ACC112 (cell line): ENCODE results near the gene MAN1B1.

Experiments used
- H2AFZ ChIP-seq: fragments of 200-600 bp; sonication (generic); one replicate; pipeline ENCODE4 v1.6.0; 2017; ENCODE audit warnings: antibody characterized with exemption, low read length; ENCODE audit not compliant: unreplicated experiment
- H3K27ac ChIP-seq: fragments of 200-600 bp; sonication (generic); 2 replicates; pipeline ENCODE4 v1.5.1; 2014; ENCODE audit warnings: low read depth, mild to moderate bottlenecking, antibody characterized with exemption, low read length, moderate library complexity
- H3K27me3 ChIP-seq: fragments of 200-600 bp; sonication (generic); 2 replicates; pipeline ENCODE4 v1.6.1; 2014; ENCODE audit warnings: mild to moderate bottlenecking, antibody characterized with exemption, low read length, moderate library complexity, mixed read lengths; ENCODE audit not compliant: insufficient read depth
- H3K36me3 ChIP-seq: fragments of 200-600 bp; sonication (generic); 2 replicates; pipeline ENCODE4 v1.6.1; 2016; ENCODE audit warnings: mild to moderate bottlenecking, antibody characterized with exemption, low read length, moderate library complexity, mixed read lengths; ENCODE audit not compliant: insufficient read depth
- H3K4me1 ChIP-seq: fragments of 200-600 bp; sonication (generic); one replicate; pipeline ENCODE4 v1.6.1; 2016; ENCODE audit warnings: low read length, mixed read lengths; ENCODE audit not compliant: insufficient read depth, unreplicated experiment, control insufficient read depth
- H3K4me3 ChIP-seq: fragments of 200-600 bp; sonication (generic); 2 replicates; pipeline ENCODE4 v1.5.1; 2014; ENCODE audit warnings: mild to moderate bottlenecking, low read depth, low read length
- H3K79me2 ChIP-seq: fragments of 200-600 bp; sonication (generic); one replicate; pipeline ENCODE4 v1.6.0; 2016; ENCODE audit warnings: low read length; ENCODE audit not compliant: control insufficient read depth, unreplicated experiment, insufficient read depth

Gene MAN1B1

GRCh38 chr9:137089232-137089947 lies 2.6 kb downstream of the MAN1B1 start:
- Histone ChIP-seq H3K36me3 (peaks cover 4% of the 10 kb centered on the region; the same call in 1 of the 2 replicates), H2AFZ (no peak overlapping the region), H3K4me1 (peaks cover 20% of the 10 kb centered on the region), H3K79me2 (peaks cover 8% of the 10 kb centered on the region), H3K27me3 (no peaks in the 10 kb centered on the region), H3K4me3 (no peak overlapping the region), H3K27ac (no peak overlapping the region)

GRCh38 chr9:137095664-137096517 lies 9.1 kb downstream of the MAN1B1 start:
- no peak overlapping the region for H3K4me3 ChIP-seq
- peaks cover 18% of the 10 kb centered on the region for H3K36me3 ChIP-seq
- H3K27ac ChIP-seq, result no peak overlapping the region

GRCh38 chr9:137096785-137097546 lies 10.2 kb downstream of the MAN1B1 start:
- H3K4me1 ChIP-seq, result no peaks in the 10 kb centered on the region
- H3K4me3 ChIP-seq, result no peak overlapping the region
- no peaks in the 10 kb centered on the region for H3K79me2 ChIP-seq
- no peaks in the 10 kb centered on the region for H3K27me3 ChIP-seq
- H2AFZ ChIP-seq, result no peak overlapping the region
- no peak overlapping the region for H3K27ac ChIP-seq
- peaks cover 29% of the 10 kb centered on the region for H3K36me3 ChIP-seq

More at GRCh38 chr9:137095664-137096517, 9.1 kb downstream of the MAN1B1 start:
- H3K27me3 ChIP-seq, result no peaks in the 10 kb centered on the region
- no peaks in the 10 kb centered on the region for H3K79me2 ChIP-seq
- no peaks in the 10 kb centered on the region for H3K4me1 ChIP-seq
- H2AFZ ChIP-seq, result no peak overlapping the region

- H3K36me3 ChIP-seq, result peaks cover 35% of the 10 kb centered on the region
These were observed 11.1 kb downstream of the MAN1B1 start for GRCh38 chr9:137097761-137098462.

GRCh38 chr9:137099231-137099630 lies 12.4 kb downstream of the MAN1B1 start:
- no peaks in the 10 kb centered on the region for H3K79me2 ChIP-seq
- no peaks in the 10 kb centered on the region for H3K4me1 ChIP-seq
- no peak overlapping the region for H3K27ac ChIP-seq
- no peaks in the 10 kb centered on the region for H3K27me3 ChIP-seq
- H3K36me3 ChIP-seq, result peaks cover 46% of the 10 kb centered on the region
- no peak overlapping the region for H2AFZ ChIP-seq
- no peak overlapping the region for H3K4me3 ChIP-seq

More at GRCh38 chr9:137097761-137098462, 11.1 kb downstream of the MAN1B1 start:
- no peaks in the 10 kb centered on the region for H3K79me2 ChIP-seq
- H3K27me3 ChIP-seq, result no peaks in the 10 kb centered on the region
- no peaks in the 10 kb centered on the region for H3K4me1 ChIP-seq
- no peak overlapping the region for H3K27ac ChIP-seq
- H3K4me3 ChIP-seq, result no peak overlapping the region
- H2AFZ ChIP-seq, result no peak overlapping the region

GRCh38 chr9:137103206-137103999 lies 16.6 kb downstream of the MAN1B1 start:
- H3K27ac ChIP-seq, result no peak overlapping the region
- H2AFZ ChIP-seq, result no peak overlapping the region
- H3K27me3 ChIP-seq, result no peaks in the 10 kb centered on the region
- peaks cover 46% of the 10 kb centered on the region for H3K36me3 ChIP-seq
- H3K79me2 ChIP-seq, result no peaks in the 10 kb centered on the region
- H3K4me1 ChIP-seq, result no peaks in the 10 kb centered on the region
- H3K4me3 ChIP-seq, result no peak overlapping the region

- H3K27me3 ChIP-seq, result no peaks in the 10 kb centered on the region
- peaks cover 30% of the 10 kb centered on the region for H3K36me3 ChIP-seq
- no peak overlapping the region for H3K27ac ChIP-seq
- H2AFZ ChIP-seq, result no peak overlapping the region
- H3K4me1 ChIP-seq, result no peaks in the 10 kb centered on the region
- H3K79me2 ChIP-seq, result no peaks in the 10 kb centered on the region
- no peak overlapping the region for H3K4me3 ChIP-seq
These were observed 19.3 kb downstream of the MAN1B1 start for GRCh38 chr9:137105814-137106661.

- Histone ChIP-seq H3K4me3 (no peak overlapping the region), H3K4me1 (no peaks in the 10 kb centered on the region), H3K27me3 (no peaks in the 10 kb centered on the region), H3K27ac (no peak overlapping the region), H3K79me2 (no peaks in the 10 kb centered on the region), H2AFZ (no peak overlapping the region), H3K36me3 (peaks cover 25% of the 10 kb centered on the region)
These were observed 20.0 kb downstream of the MAN1B1 start for GRCh38 chr9:137106662-137107250.
